AG04450 (cell line): ENCODE measurements around the gene LIMK2. TPM values are rescaled to one million over a fixed set of nuclear protein-coding genes. Genes with fewer than 3 reads are reported as not detected.

Experiments used
- CTCF ChIA-PET: fragments of 300-600, 350-600 bp; formaldehyde crosslinking; extraction: SDS; loops from one replicate; lab custom pipeline; 2022; ENCODE audit warnings: antibody characterized with exemption, inconsistent platforms; lab: Charles Lee
- POLR2A ChIA-PET: fragments of 350-600 bp; formaldehyde crosslinking; extraction: SDS; loops from one replicate; lab custom pipeline; 2021; ENCODE audit warnings: antibody characterized with exemption, inconsistent platforms; lab: Yijun Ruan, JAX
- DNase-seq: peaks from one replicate; pipeline ENCODE4 v3.0.0-alpha.2; 2011; ENCODE audit warnings: low read depth, low spot score
- H3K27ac ChIP-seq: one replicate; pipeline ENCODE4 v1.5.1; 2012; ENCODE audit warnings: low read depth, low read length, control low read depth
- H3K27me3 ChIP-seq: one replicate; pipeline ENCODE4 v1.6.0; 2012; ENCODE audit warnings: low read length; ENCODE audit not compliant: control insufficient read depth, insufficient read depth
- H3K4me3 ChIP-seq: 2 replicates; pipeline ENCODE4 v1.5.1; 2011; ENCODE audit warnings: mild to moderate bottlenecking, low read depth, low read length, control low read depth
- H3K9me3 ChIP-seq: 2 replicates; pipeline ENCODE4 v1.5.1; 2012; ENCODE audit warnings: low read length; ENCODE audit not compliant: control insufficient read depth, insufficient read depth
- polyA plus RNA-seq: library from polyadenylated mRNA; depleted of rRNA; stranded (reverse); fragments of >200 nt; gene quantifications from 2 replicates; pipeline ENCODE4 v1.2.3, GENCODE V29; 2011
- TF ChIP-seq, protein P1 (sequence below): IDR thresholded peaks from 2 replicates; pipeline ENCODE4 v1.5.1; 2011; ENCODE audit warnings: low read depth, low read length, control low read depth, inconsistent platforms

Gene LIMK2
- polyA plus RNA-seq, 1 experiment: 5.0 TPM

DNA sequence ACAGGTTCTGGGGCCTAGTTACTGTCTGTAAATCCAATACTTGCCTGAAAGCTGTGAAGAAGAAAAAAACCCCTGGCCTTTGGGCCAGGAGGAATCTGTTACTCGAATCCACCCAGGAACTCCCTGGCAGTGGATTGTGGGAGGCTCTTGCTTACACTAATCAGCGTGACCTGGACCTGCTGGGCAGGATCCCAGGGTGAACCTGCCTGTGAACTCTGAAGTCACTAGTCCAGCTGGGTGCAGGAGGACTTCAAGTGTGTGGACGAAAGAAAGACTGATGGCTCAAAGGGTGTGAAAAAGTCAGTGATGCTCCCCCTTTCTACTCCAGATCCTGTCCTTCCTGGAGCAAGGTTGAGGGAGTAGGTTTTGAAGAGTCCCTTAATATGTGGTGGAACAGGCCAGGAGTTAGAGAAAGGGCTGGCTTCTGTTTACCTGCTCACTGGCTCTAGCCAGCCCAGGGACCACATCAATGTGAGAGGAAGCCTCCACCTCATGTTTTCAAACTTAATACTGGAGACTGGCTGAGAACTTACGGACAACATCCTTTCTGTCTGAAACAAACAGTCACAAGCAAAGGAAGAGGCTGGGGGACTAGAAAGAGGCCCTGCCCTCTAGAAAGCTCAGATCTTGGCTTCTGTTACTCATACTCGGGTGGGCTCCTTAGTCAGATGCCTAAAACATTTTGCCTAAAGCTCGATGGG, 66.7 kb downstream of the LIMK2 start:
- TF ChIP-seq, protein P1, sequence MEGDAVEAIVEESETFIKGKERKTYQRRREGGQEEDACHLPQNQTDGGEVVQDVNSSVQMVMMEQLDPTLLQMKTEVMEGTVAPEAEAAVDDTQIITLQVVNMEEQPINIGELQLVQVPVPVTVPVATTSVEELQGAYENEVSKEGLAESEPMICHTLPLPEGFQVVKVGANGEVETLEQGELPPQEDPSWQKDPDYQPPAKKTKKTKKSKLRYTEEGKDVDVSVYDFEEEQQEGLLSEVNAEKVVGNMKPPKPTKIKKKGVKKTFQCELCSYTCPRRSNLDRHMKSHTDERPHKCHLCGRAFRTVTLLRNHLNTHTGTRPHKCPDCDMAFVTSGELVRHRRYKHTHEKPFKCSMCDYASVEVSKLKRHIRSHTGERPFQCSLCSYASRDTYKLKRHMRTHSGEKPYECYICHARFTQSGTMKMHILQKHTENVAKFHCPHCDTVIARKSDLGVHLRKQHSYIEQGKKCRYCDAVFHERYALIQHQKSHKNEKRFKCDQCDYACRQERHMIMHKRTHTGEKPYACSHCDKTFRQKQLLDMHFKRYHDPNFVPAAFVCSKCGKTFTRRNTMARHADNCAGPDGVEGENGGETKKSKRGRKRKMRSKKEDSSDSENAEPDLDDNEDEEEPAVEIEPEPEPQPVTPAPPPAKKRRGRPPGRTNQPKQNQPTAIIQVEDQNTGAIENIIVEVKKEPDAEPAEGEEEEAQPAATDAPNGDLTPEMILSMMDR: no peak
- no peaks in the 10 kb centered on the region for H3K9me3 ChIP-seq
- H3K27me3 ChIP-seq: no peaks in the 10 kb centered on the region
- H3K4me3 ChIP-seq: no peak overlapping the region
- CTCF ChIA-PET: interaction anchor here (0.5 to 1.2 kb wide), 5 partner anchors 14 to 171 kb away, joined by 3 to 9 read pairs (median 3); partner anchors contain the start of genes PIK3IP1 and SELENOM
- POLR2A ChIA-PET: no interaction called here
- no peak overlapping the region for H3K27ac ChIP-seq
- DNase-seq: no peak

DNA sequence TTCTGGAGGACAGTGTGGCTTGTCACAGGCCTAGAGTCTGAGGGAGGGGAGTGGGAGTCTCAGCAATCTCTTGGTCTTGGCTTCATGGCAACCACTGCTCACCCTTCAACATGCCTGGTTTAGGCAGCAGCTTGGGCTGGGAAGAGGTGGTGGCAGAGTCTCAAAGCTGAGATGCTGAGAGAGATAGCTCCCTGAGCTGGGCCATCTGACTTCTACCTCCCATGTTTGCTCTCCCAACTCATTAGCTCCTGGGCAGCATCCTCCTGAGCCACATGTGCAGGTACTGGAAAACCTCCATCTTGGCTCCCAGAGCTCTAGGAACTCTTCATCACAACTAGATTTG, 67.2 kb downstream of the LIMK2 start:
- no peak for DNase-seq
- no peaks in the 10 kb centered on the region for H3K27me3 ChIP-seq
- CTCF ChIA-PET: interaction anchor here (0.6 to 1.2 kb wide), 4 partner anchors 13 to 172 kb away, joined by 3 to 4 read pairs (median 3); partner anchors contain the start of genes PIK3IP1 and SELENOM
- no peak overlapping the region for H3K27ac ChIP-seq
- H3K4me3 ChIP-seq: no peak overlapping the region
- TF ChIP-seq, protein P1: no peak
- POLR2A ChIA-PET: no interaction called here
- H3K9me3 ChIP-seq: no peaks in the 10 kb centered on the region

DNA sequence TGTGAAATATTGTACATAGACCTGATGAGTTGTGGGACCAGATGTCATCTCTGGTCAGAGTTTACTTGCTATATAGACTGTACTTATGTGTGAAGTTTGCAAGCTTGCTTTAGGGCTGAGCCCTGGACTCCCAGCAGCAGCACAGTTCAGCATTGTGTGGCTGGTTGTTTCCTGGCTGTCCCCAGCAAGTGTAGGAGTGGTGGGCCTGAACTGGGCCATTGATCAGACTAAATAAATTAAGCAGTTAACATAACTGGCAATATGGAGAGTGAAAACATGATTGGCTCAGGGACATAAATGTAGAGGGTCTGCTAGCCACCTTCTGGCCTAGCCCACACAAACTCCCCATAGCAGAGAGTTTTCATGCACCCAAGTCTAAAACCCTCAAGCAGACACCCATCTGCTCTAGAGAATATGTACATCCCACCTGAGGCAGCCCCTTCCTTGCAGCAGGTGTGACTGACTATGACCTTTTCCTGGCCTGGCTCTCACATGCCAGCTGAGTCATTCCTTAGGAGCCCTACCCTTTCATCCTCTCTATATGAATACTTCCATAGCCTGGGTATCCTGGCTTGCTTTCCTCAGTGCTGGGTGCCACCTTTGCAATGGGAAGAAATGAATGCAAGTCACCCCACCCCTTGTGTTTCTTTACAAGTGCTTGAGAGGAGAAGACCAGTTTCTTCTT, 67.9 kb downstream of the LIMK2 start:
- Histone ChIP-seq H3K9me3 (no peaks in the 10 kb centered on the region), H3K27ac (no peak overlapping the region), H3K27me3 (no peaks in the 10 kb centered on the region), H3K4me3 (no peak overlapping the region)
- ChIA-PET POLR2A (no interaction called here), CTCF (interaction anchor here (1.2 to 6.6 kb wide), 2 partner anchors 8 to 33 kb away, joined by 3 to 55 read pairs; no protein-coding TSS in a partner anchor)
- TF ChIP-seq, protein P1: no peak
- DNase-seq: no peak

DNA sequence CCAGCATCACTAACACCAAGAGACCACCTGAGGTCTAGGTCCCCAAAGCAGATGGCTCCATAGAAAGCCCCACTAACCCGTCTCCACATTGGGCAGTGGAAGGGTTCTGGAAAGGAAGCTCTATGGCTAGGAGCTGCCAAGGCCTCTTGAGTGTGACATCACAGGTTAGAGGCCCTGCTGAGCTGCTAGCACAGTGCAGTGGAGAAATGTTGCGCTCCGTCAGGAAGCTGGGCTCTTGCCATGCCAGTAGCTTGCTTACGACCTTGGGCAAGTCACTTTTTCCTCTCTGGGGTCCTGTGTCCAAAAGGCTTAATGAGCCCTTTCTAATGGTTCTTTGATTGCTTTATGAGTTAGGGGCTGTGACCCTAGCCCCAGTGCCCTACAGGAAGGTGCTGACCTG, 69.6 kb downstream of the LIMK2 start:
- no peak for DNase-seq
- ChIA-PET CTCF (interaction anchor here (1.0 to 6.6 kb wide), 2 partner anchors 10 to 32 kb away, joined by 3 to 55 read pairs; no protein-coding TSS in a partner anchor), POLR2A (no interaction called here)
- TF ChIP-seq, protein P1: no peak
- no peaks in the 10 kb centered on the region for H3K27me3 ChIP-seq
- no peak overlapping the region for H3K27ac ChIP-seq
- H3K4me3 ChIP-seq: no peak overlapping the region
- no peaks in the 10 kb centered on the region for H3K9me3 ChIP-seq
